IMR-90 (cell line): ENCODE results near the gene FRS3. TPM values are rescaled to one million over a fixed set of nuclear protein-coding genes. Genes with fewer than 3 reads are reported as not detected.

Source experiments
- ATAC-seq: fragments of 200-7000 bp; cut with Tn5 transposase; 2 replicates; pipeline ENCODE4 v1.9.1; 2020; ENCODE audit warnings: low read depth, mild to moderate bottlenecking, moderate library complexity
- BruUV-seq: library from RNA; stranded (reverse); fragments of 400-500 nt; replicated peaks from 2 replicates; lab custom pipeline; 2021; lab: Mats Ljungman, UMichigan
- CTCF ChIA-PET: fragments of 300-600 bp; formaldehyde crosslinking; extraction: SDS; loops from one replicate; lab custom pipeline; 2021; ENCODE audit warnings: antibody characterized with exemption; lab: Yijun Ruan, JAX
- POLR2A ChIA-PET: fragments of 300-600 bp; sonication (Branson Sonifier 250); formaldehyde crosslinking; loops from one replicate; lab custom pipeline; 2022; ENCODE audit warnings: antibody characterized with exemption; ENCODE audit not compliant: unreplicated experiment; lab: Charles Lee
- DNase-seq: peaks from one replicate; pipeline ENCODE4 v3.0.0; 2013
- H2AFZ ChIP-seq: replicated peaks from 2 replicates; pipeline ENCODE3; 2013; ENCODE audit warnings: low read length, mild to moderate bottlenecking; ENCODE audit not compliant: poor library complexity
- H2AK5ac ChIP-seq: 2 replicates; pipeline ENCODE4 v1.6.1; 2013; ENCODE audit warnings: low read depth, low read length, inconsistent platforms
- H2AK9ac ChIP-seq: replicated peaks from 2 replicates; pipeline ENCODE3; 2013; ENCODE audit warnings: mild to moderate bottlenecking, low read depth, low read length, moderate library complexity; ENCODE audit not compliant: poor library complexity
- H2BK120ac ChIP-seq: 2 replicates; pipeline ENCODE4 v1.6.1; 2013; ENCODE audit warnings: low read depth, low read length, inconsistent platforms
- H2BK15ac ChIP-seq: 3 replicates; pipeline ENCODE4 v1.6.1; 2013; ENCODE audit warnings: low read depth, low read length, inconsistent platforms
- H2BK20ac ChIP-seq: 2 replicates; pipeline ENCODE4 v1.6.1; 2013; ENCODE audit warnings: low read depth, mild to moderate bottlenecking, inconsistent platforms, low read length, moderate library complexity
- H2BK5ac ChIP-seq: 2 replicates; pipeline ENCODE4 v1.6.1; 2013; ENCODE audit warnings: mild to moderate bottlenecking, low read depth, low read length, inconsistent platforms; ENCODE audit not compliant: poor library complexity, severe bottlenecking
- H3K14ac ChIP-seq: replicated peaks from 2 replicates; pipeline ENCODE4 v1.6.1; 2013; ENCODE audit warnings: low read depth, low read length, inconsistent platforms
- H3K18ac ChIP-seq: 2 replicates; pipeline ENCODE4 v1.6.1; 2013; ENCODE audit warnings: low read depth, low read length, control low read depth
- H3K23ac ChIP-seq: 2 replicates; pipeline ENCODE4 v1.6.1; 2013; ENCODE audit warnings: low read depth, low read length, inconsistent platforms
- H3K27ac ChIP-seq: 2 replicates; pipeline ENCODE4 v1.5.1; 2013; ENCODE audit warnings: mild to moderate bottlenecking, control low read depth, low read length; ENCODE audit not compliant: insufficient read depth
- H3K27me3 ChIP-seq: 2 replicates; pipeline ENCODE4 v1.6.1; 2013; ENCODE audit warnings: low read length; ENCODE audit not compliant: control insufficient read depth, insufficient read depth
- H3K36me3 ChIP-seq: 2 replicates; pipeline ENCODE4 v1.6.1; 2013; ENCODE audit warnings: low read length, mixed read lengths; ENCODE audit not compliant: control insufficient read depth, insufficient read depth
- H3K4ac ChIP-seq: 2 replicates; pipeline ENCODE4 v1.6.1; 2013; ENCODE audit warnings: low read depth, low read length, inconsistent platforms
- H3K4me1 ChIP-seq: 2 replicates; pipeline ENCODE4 v1.6.1; 2013; ENCODE audit warnings: low read length, mixed read lengths; ENCODE audit not compliant: control insufficient read depth, insufficient read depth
- H3K4me2 ChIP-seq: 2 replicates; pipeline ENCODE4 v1.6.1; 2013; ENCODE audit warnings: low read depth, mild to moderate bottlenecking, control low read depth, low read length, moderate library complexity
- H3K4me3 ChIP-seq: 2 replicates; pipeline ENCODE4 v1.5.1; 2013; ENCODE audit warnings: low read depth, mild to moderate bottlenecking, control low read depth, low read length, moderate library complexity; ENCODE audit not compliant: insufficient read depth
- H3K56ac ChIP-seq: 2 replicates; pipeline ENCODE4 v1.6.1; 2013; ENCODE audit warnings: low read length, inconsistent platforms; ENCODE audit not compliant: insufficient read depth; ENCODE audit errors: extremely low read depth
- H3K79me1 ChIP-seq, 2 experiments: 2 replicates each; pipeline ENCODE4 v1.6.1; 2013; ENCODE audit warnings: low read length in 2 of 2, inconsistent platforms in 1 of 2, low read depth in 1 of 2
- H3K9ac ChIP-seq: 2 replicates; pipeline ENCODE4 v1.6.1; 2013; ENCODE audit warnings: low read depth, low read length, control low read depth
- H3K9me1 ChIP-seq: 2 replicates; pipeline ENCODE4 v1.6.1; 2013; ENCODE audit warnings: low read length, inconsistent platforms; ENCODE audit not compliant: insufficient read depth
- H3K9me3 ChIP-seq: 2 replicates; pipeline ENCODE4 v1.6.1; 2013; ENCODE audit warnings: low read length; ENCODE audit not compliant: control insufficient read depth, insufficient read depth
- H4K20me1 ChIP-seq: 2 replicates; pipeline ENCODE4 v1.6.1; 2013; ENCODE audit warnings: low read length, inconsistent platforms; ENCODE audit not compliant: insufficient read depth
- H4K5ac ChIP-seq: 2 replicates; pipeline ENCODE4 v1.6.1; 2013; ENCODE audit warnings: mild to moderate bottlenecking, low read depth, low read length, control low read depth
- H4K8ac ChIP-seq, 2 experiments: 2 replicates each; pipeline ENCODE4 v1.6.1; 2013; ENCODE audit warnings: low read depth in 2 of 2, low read length in 2 of 2, control low read depth in 1 of 2, inconsistent platforms in 1 of 2
- H4K91ac ChIP-seq: 2 replicates; pipeline ENCODE4 v1.6.1; 2013; ENCODE audit warnings: low read depth, low read length, inconsistent platforms; ENCODE audit not compliant: insufficient read depth
- CEBPB ChIP-seq: IDR thresholded peaks from 2 replicates; pipeline ENCODE4 v1.6.1; 2012; ENCODE audit warnings: low read depth, low read length, improper control_type of control experiment
- MXI1 ChIP-seq: IDR thresholded peaks from 2 replicates; pipeline ENCODE4 v1.6.1; 2012; ENCODE audit warnings: low read depth, mild to moderate bottlenecking, low read length, moderate library complexity, borderline replicate concordance
- RAD21 ChIP-seq: IDR thresholded peaks from 2 replicates; pipeline ENCODE4 v1.6.1; 2012; ENCODE audit warnings: low read length, improper control_type of control experiment
- RFX5 ChIP-seq: IDR thresholded peaks from 2 replicates; pipeline ENCODE4 v1.8.0; 2012; ENCODE audit warnings: low read depth, mild to moderate bottlenecking, low read length, moderate library complexity
- WGBS, 2 experiments: methylation state at CpG; one replicate each; pipeline versions ENCODE4 v1.1.5 to v1.1.7; 2013; ENCODE audit warnings: missing lambda C conversion rate in 2 of 2; ENCODE audit not compliant: insufficient read length in 1 of 2; ENCODE audit errors: extremely low coverage in 2 of 2; 5-methylcytosine and 5-hydroxymethylcytosine counted together
- dilution Hi-C: fragments of 300-500 bp; cut with HindIII; formaldehyde crosslinking; loops from one replicate; pipeline ENCODE4 v1.14.3; 2018; ENCODE audit warnings: low sequenced_read_pairs; ENCODE audit not compliant: unreplicated experiment
- in situ Hi-C: fragments of 300-500 bp; cut with MboI; formaldehyde crosslinking; loops from 3 replicates; pipeline ENCODE4 v1.14.3; 2019; ENCODE audit warnings: low sequenced_read_pairs, inconsistent platforms, mixed read lengths
- intact Hi-C: fragments of 100-400 bp; cut with micrococcal nuclease; formaldehyde crosslinking; loops from 2 replicates; pipeline ENCODE4 v1.10.0; 2022
- polyA plus RNA-seq, 3 experiments: library from polyadenylated mRNA; depleted of rRNA; stranded (reverse); fragments of >200 nt; gene quantifications; 2 replicates each; pipeline ENCODE4 v1.2.3, GENCODE V29; 2012; ENCODE audit warnings: low replicate concordance in 1 of 3
- total RNA-seq: library from RNA; depleted of rRNA; stranded (reverse); fragments of >200 nt; gene quantifications from 2 replicates; pipeline ENCODE4 v1.2.3, GENCODE V29; 2012

Gene FRS3
- total and polyA plus RNA-seq, 2 of the 4 experiments (the other 2 are of a cell fraction), result 0.54 to 3.8 TPM

GRCh38 chr6:41813956-41814355 lies 34.3 kb upstream of the FRS3 start:
- no peak for DNase-seq
- Histone ChIP-seq H3K4me3 (no peak overlapping the region), H2BK120ac (no peak overlapping the region), H3K18ac (no peak overlapping the region), H4K20me1 (no peaks in the 10 kb centered on the region), H2AK5ac (no peak overlapping the region), H2BK5ac (no peak overlapping the region), H3K4me1 (no peaks in the 10 kb centered on the region), H4K8ac (no peak overlapping the region), H3K36me3 (no peaks in the 10 kb centered on the region), H4K5ac (no peak overlapping the region), H3K56ac (no peak overlapping the region), H3K9ac (no peak overlapping the region), H3K9me3 (no peaks in the 10 kb centered on the region), H2AK9ac (no peak overlapping the region), H3K14ac (no peak overlapping the region), H4K91ac (no peak overlapping the region), H3K9me1 (no peaks in the 10 kb centered on the region), H3K4me2 (no peak overlapping the region), H2BK20ac (no peak overlapping the region), H3K79me1 (no peaks in the 10 kb centered on the region), H3K23ac (no peak overlapping the region), H3K27ac (no peak overlapping the region), H3K27me3 (no peaks in the 10 kb centered on the region), H2AFZ (no peak overlapping the region), H3K4ac (no peak overlapping the region), H2BK15ac (no peak overlapping the region)
- ChIA-PET CTCF (no interaction called here), POLR2A (no interaction called here)
- no TSS peak for BruUV-seq
- intact Hi-C loops (no loop called here), in situ Hi-C loops (no loop called here), dilution Hi-C loops (no loop called here)
- WGBS, 2 experiments, result no CpG with 5 or more reads among the region's 2 CpGs
- no peak for ATAC-seq
- TF ChIP-seq RAD21 (no peak), MXI1 (no peak), RFX5 (no peak), CEBPB (no peak)
